Activated CD8-positive, alpha-beta memory T cell treated with anti-CD3 and anti-CD28 coated beads for 24 hours (primary cell): ENCODE data around the gene PTPRN2.

Source experiments
- DNase-seq: peaks from one replicate; pipeline ENCODE4 v3.0.0-alpha.2; 2020

Gene PTPRN2

GRCh38 chr7:158015403-158016179 is 572.0 kb downstream of the PTPRN2 start:
- no peak for DNase-seq

- DNase-seq: no peak
These were observed 572.6 kb downstream of the PTPRN2 start for GRCh38 chr7:158014976-158015375.

- no peak for DNase-seq
These were observed 574.4 kb downstream of the PTPRN2 start for GRCh38 chr7:158013085-158013668.

DNA sequence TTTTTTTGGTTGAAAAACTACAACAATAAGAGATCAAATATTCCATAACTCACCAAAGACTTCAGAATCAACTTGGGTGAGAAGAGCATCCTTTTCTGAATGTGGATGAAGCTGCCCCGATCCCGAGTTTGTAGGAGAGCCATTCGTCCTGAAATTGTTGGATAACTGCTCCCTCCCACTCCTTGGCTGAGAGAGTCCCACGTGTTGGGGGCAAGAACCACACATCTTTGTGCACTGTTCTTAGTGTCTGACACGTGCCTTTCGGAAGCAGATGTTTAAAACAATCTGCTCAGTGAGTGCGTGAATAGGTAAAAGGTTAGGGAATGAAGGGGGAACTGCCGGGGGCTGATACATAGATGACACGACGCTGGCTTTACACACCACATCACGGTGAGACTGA is 575.7 kb downstream of the PTPRN2 start:
- DNase-seq: no peak

DNA sequence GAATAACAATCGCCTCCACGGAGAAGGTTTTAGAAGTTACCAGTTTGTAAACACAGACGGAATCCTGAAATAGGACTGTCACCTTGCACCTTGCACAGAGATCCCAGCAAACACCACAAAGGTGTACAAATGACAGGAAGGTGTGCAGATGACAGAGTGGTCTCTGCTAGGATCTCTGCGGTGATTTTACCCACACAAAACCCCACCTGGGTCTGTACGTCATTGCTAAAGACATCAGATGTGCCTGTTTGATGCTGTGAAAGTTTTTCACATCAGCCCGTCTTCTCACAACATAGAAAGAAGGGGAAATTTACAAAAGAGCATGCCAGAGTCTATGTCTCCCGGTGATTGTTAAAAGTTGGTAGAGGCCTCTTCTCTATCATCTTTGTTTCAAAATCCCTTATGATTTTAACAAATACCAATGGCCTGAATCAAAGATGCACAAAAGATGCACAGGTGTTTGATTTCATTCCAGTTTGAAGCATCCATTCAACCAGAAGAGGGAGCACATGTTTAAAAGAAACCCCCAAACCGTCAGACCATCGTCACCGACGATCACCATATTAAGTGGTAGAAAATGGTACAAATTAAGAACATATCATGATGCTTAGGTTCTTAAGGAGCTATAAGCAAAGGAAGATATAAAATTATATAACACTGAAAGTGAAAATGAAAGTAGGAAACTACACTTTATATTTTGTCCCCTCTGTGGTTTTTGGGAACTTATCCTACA is 576.5 kb downstream of the PTPRN2 start:
- DNase-seq: no peak

DNA sequence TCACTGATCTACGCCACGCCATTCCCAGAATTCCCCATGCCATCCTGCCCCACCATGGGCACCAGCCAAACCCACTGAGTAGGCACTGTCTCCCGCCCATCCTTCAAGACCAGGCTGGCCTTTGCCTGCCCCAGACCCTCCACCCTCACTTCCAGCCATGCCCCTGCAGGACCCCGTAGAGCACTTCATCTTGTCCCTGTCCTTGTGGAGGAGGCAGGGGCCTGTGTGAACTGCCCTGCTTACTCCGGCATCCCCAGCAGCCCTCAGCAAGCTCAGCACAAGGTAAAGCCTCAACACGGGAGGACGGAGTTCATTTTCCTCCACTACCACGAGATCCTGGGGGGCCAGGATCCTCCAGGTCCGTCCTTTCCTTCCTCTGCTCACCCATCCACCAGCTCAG is 577.7 kb downstream of the PTPRN2 start:
- no peak for DNase-seq

DNA sequence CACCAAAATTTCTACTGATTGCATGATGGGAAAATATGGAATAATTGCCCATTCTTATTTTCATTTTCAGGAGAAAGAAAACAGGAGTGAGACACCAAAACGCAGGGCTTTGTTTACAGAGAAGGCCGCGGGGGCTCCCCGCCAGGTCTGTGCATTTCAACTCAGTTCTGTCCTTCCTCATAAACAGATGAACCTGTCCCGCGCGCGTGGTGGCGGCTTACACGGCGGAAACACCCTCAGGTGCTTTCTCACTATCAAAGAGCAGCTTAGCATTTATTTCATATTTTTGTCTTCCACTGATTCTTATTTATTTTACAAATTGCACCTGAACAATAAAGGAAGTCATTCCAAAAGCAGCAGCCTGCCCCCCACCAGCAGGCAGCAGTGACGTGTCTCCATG is 579.4 kb downstream of the PTPRN2 start:
- DNase-seq: no peak

DNA sequence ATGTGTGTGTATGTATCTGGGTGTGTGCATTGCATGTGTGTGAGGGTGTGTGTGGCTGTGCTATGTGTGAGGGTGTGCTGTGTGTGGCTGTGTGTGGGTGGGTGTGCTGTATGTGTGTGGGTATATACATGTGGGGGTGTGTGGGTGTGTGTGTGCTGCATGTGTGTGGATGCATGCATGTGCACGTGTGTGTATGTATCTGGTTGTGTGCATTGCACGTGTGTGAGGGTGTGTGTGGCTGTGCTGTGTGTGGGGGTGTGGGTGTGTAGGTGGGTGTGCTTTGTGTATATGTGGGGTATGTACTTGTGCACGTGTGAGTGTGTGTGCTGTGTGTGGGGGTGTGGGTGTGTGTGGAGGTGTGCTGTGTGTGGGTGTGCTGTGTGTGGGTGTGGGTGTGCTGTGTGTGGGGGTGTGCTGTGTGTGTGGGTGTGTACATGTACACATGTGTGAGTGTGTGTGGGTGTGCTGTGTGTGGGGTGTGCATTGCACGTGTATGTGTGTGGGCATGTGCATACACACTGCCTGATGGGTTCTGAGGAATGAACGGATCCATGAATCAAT is 579.8 kb downstream of the PTPRN2 start:
- no peak for DNase-seq

DNA sequence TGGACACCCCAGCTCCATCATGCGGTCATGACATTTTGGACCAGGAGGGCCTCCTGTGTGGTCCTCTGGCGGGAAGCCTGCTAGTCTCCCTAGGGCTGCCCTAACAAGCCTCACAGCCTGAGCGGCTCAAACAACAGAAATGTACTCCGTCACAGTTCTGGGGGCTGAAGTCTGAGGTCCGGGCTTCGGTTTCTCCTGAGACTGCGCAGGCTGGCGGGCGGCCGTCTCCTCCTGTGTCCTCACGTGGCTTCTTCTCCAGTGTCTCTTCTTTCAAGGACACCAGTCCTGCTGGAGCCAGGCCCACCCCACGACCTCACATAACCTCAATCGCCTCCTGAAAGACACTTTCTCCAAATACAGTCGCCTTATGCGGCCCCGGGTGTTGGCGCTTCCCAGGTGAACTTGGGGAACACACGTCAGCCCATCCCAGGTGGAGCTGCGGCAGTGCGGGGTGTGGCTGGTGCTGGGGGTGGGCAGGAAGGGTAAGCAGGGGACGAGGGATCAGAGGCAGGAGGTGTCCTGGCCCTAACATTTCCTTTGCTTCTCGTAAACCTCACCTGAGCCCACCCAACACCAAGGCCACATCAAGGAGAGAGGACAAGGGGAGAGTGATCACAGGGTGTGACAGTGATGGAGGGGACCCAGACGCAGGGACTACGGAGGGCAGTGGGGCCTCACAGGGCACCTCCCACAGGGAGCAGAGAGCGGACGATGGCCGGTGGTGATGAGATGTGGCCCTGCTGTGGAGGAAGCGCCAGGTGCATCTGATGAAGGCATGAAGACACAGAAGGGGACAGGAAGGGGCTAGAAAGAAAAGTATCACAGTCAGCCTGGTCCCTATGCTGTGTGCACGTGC is 580.6 kb downstream of the PTPRN2 start:
- no peak for DNase-seq

DNA sequence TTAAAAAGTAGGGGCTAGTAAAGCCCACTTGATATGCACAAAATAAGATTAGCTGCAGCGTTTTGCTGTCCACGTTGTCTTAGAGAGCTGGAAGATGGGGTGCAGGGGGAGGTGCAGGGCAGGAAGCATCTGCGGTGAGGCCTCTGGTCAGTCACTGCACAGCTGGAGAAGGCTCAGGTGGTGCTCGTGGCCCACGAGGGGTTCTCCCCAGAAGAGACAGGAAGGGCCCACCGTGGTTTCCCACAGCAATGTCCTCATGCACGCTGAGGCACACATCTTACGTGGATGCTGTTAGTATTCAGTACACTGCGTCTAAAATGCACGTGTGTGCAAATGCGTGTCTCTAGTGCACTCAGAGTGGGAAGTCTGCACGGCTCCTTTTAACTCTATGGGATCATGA is 582.1 kb downstream of the PTPRN2 start:
- DNase-seq: no peak

DNA sequence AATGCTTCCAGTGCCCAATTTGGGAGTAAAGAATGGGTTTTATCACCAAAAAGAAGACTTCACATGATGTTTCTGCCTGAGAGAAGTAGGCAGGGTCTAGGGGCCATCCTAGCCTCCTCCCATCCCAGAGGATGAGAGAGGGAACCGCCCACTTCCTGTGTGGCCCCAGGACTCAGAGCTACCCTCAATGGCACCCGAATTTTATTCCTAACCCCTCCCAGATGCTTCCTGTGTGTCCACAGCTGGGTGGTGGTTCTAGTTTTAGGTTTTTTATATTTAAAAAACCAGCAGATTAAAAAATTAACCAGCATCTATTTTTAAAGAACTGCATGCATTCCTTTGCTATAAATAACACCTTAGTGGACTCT is 583.5 kb downstream of the PTPRN2 start:
- DNase-seq: no peak

GRCh38 chr7:158003441-158004122 is 584.0 kb downstream of the PTPRN2 start:
- DNase-seq: no peak

DNA sequence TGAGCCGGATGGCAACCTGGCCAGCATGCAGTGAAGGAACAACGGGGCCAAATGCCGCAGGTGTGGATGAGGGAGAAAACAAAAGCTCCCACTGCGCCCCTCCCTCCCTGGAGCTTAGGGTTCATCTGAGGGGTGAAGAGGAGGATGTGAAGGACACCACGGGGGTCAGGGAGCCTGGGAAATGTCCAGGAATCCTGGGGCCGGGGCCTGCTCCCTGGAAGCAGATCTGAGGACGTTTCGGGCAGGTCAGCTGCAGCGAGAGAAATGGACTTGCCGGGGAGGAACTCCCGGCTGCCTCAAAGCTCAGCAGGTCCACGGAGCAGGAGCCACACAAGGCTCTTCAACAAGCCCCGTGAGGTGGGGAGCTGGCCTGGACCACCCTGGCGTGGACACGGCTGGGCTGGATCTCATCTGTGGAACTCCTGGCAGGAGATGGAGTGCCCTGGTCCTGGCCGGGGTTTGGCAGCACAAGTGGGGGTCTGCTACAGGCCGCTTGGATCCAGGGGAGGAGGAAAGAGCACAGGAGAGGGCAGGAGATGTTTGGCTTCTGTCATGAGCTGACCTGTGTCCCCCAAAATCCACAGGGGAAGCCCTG is 585.0 kb downstream of the PTPRN2 start:
- DNase-seq: no peak

- no peak for DNase-seq
These were observed 585.9 kb downstream of the PTPRN2 start for GRCh38 chr7:158001621-158002320.

- no peak for DNase-seq
These were observed 586.6 kb downstream of the PTPRN2 start for GRCh38 chr7:158001003-158001402.

DNA sequence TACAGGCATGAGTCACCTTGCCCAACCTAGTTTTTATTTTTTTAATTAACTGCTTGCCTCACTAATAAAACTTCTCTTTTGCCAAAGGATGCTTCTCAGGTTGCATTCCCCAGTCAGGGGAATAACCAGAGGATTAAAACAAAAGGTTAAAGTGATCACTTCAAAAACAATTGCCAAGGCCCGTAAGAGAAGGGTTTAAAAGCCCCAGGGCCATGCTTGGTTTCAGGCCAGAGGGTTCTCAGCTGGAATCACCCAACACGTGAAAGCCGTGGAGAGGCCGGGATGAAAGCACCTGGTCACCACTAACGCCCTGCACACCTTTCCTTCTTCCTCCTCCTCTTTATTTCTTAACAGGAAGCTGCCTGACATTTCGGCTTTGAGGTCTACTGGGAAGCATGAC is 587.5 kb downstream of the PTPRN2 start:
- DNase-seq: no peak

DNA sequence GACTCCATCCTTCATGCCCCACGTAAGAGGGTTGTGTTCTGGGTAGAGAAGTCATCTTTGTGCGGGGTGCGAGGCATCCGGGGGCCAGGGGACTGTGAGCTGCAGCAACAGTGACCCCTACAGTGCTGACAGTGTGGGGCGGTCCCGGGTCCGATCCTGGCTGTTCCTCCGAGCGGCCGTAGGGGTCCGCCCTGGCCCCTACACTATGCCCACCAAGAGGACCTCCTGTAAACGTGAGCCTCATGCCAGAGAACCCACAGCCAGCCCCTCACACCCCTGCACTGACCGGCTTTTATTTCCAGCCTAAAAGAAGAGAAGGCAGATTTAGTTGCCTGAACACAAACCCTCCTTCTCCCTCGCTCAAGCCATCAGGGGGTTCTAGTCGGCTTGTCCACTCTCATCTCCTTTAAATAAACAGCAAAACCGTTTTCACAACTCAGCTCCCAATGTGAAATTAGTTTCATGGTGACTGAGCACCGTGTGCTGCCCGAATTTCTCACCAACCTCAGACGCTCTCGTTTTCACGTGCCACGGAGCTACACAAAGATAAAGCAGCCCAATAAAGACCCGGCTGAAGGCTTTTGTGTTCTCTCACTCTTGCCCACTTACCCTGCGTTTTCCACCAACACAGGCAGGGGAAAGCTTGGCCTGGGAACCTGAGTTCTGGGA is 588.6 kb downstream of the PTPRN2 start:
- no peak for DNase-seq

- no peak for DNase-seq
These were observed 590.2 kb downstream of the PTPRN2 start for GRCh38 chr7:157997471-157997870.

DNA sequence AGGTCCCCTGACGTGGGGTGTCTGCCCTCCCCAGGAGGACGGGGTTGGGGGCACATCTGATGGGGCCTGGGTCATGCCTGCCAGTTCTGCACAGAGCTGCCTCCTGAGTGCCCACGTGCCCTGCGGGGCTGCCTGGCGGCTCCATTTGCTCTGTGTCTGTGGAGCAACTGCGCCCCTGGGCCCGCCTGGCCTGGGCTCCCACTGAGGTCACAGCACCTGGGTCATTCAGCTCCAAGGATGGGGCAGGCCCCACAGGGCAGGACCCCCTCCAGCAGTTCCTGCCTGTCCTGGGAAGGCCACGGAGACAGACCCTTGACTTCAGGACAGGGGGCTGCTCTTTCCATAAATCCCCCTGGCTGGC is 590.6 kb downstream of the PTPRN2 start:
- DNase-seq: no peak

- DNase-seq: no peak
These were observed 591.1 kb downstream of the PTPRN2 start for GRCh38 chr7:157996359-157997079.
